K562 (cell line): ENCODE data around the gene MAD1L1. TPM values are rescaled to one million over a fixed set of nuclear protein-coding genes. Genes with fewer than 3 reads are reported as not detected.
A peak's percentile ranks its signal among the peaks of the same experiment; 100 is the strongest.

Experiments
- BCL6 ChIP-seq: fragments of 250-450 bp; sonication (Bioruptor Pico); IDR thresholded peaks from 2 replicates; pipeline ENCODE4 v1.4.0; 2020
- CREBBP ChIP-seq: IDR thresholded peaks from one replicate; pipeline ENCODE4 v1.6.1; 2012; ENCODE audit warnings: low read depth, mild to moderate bottlenecking, control low read depth, inconsistent platforms, low read length
- ESRRA ChIP-seq: fragments of 450-650 bp; IDR thresholded peaks from 2 replicates; pipeline ENCODE4 v1.6.1; 2014; ENCODE audit warnings: low read depth, mild to moderate bottlenecking, moderate library complexity, borderline replicate concordance
- GATAD2A ChIP-seq: fragments of 450-650 bp; IDR thresholded peaks from 2 replicates; pipeline ENCODE4 v1.6.1; 2017
- GTF2F1 ChIP-seq: IDR thresholded peaks from 2 replicates; pipeline ENCODE4 v1.6.1; 2011; ENCODE audit warnings: low read depth, low read length, improper control_type of control experiment
- HCFC1 ChIP-seq: IDR thresholded peaks from 2 replicates; pipeline ENCODE4 v1.6.1; 2012; ENCODE audit warnings: low read depth, low read length, improper control_type of control experiment
- HDGF ChIP-seq: fragments of 450-650 bp; IDR thresholded peaks from 2 replicates; pipeline ENCODE4 v1.6.1; 2016
- HNRNPL ChIP-seq: fragments of 200-400 bp; formaldehyde crosslinking; IDR thresholded peaks from 2 replicates; pipeline ENCODE4 v1.6.1; 2017; ENCODE audit warnings: low read depth, mild to moderate bottlenecking, low read length
- MED1 ChIP-seq: sonication (generic); formaldehyde crosslinking; IDR thresholded peaks from 2 replicates; pipeline ENCODE4 v1.8.1; 2023; ENCODE audit warnings: missing genetic modification reagents, borderline replicate concordance
- NELFE ChIP-seq: IDR thresholded peaks from 2 replicates; pipeline ENCODE4 v1.6.1; 2011; ENCODE audit warnings: mild to moderate bottlenecking; ENCODE audit not compliant: insufficient read depth, insufficient read length
- PHTF2 ChIP-seq: fragments of 250-450 bp; sonication (Bioruptor Pico); IDR thresholded peaks from 2 replicates; pipeline ENCODE4 v1.5.0; 2021; ENCODE audit warnings: mild to moderate bottlenecking
- POLR2B ChIP-seq: fragments of 450-650 bp; IDR thresholded peaks from 2 replicates; pipeline ENCODE4 v1.6.1; 2018; ENCODE audit warnings: low read depth; ENCODE audit not compliant: partially characterized antibody
- POU5F1 ChIP-seq: fragments of 150-350 bp; IDR thresholded peaks from 2 replicates; pipeline ENCODE4 v1.6.1; 2014; ENCODE audit warnings: borderline replicate concordance, low read length, low read depth, mild to moderate bottlenecking; ENCODE audit not compliant: partially characterized antibody
- RFX7 ChIP-seq: fragments of 250-450 bp; sonication (Bioruptor Pico); IDR thresholded peaks from 2 replicates; pipeline ENCODE4 v1.5.1; 2021; ENCODE audit warnings: mild to moderate bottlenecking
- SRSF3 ChIP-seq: fragments of 200-400 bp; formaldehyde crosslinking; IDR thresholded peaks from 2 replicates; pipeline ENCODE4 v1.6.1; 2016; ENCODE audit warnings: mild to moderate bottlenecking, low read length, moderate library complexity; ENCODE audit not compliant: insufficient read depth
- polyA plus RNA-seq, 8 experiments: library from polyadenylated mRNA; depleted of rRNA in 4 of 8; stranded (reverse) in 5 of 8; unstranded in 3 of 8; fragments of >200 nt; fragmentation: Nextera tagmentation in 2 of 8; fragmentation: Illumina TruSeq in 1 of 8; extraction: Ambion mirVana in 2 of 8; extraction: Trizol in 1 of 8; gene quantifications; 2 replicates each; pipeline versions ENCODE4 v1.2.1 to v1.2.3, GENCODE V29; 2011 to 2014; ENCODE audit warnings: inconsistent platforms in 1 of 8, missing spikeins in 1 of 8
- total RNA-seq, 7 experiments: library from RNA; depleted of rRNA in 6 of 7; stranded (reverse); fragments of >200 nt in 6 of 7; fragmentation: Illumina TruSeq in 2 of 7; extraction: Trizol in 2 of 7; gene quantifications; 2 replicates each; pipeline versions ENCODE4 v1.2.1 to v1.2.3, GENCODE V29; 2011 to 2021; ENCODE audit warnings: low replicate concordance in 1 of 7
- TF ChIP-seq, protein P1 (sequence below): fragments of 250-450 bp; sonication (Bioruptor Pico); IDR thresholded peaks from 2 replicates; pipeline ENCODE4 v1.9.0; 2021; ENCODE audit warnings: mild to moderate bottlenecking
- TF ChIP-seq, protein P2 (sequence below): sonication (generic); formaldehyde crosslinking; IDR thresholded peaks from 2 replicates; pipeline ENCODE4 v1.8.0; 2022; ENCODE audit warnings: missing genetic modification reagents, mild to moderate bottlenecking, borderline replicate concordance
- TF ChIP-seq, protein P3 (sequence below): fragments of 450-650 bp; IDR thresholded peaks from 2 replicates; pipeline ENCODE4 v1.7.0; 2016; ENCODE audit warnings: borderline replicate concordance
- TF ChIP-seq, protein P4 (sequence below), 2 experiments: fragments of 450-650 bp in 1 of 2; IDR thresholded peaks; 2 replicates each; pipeline ENCODE4 v1.6.1; 2011 to 2017; ENCODE audit warnings: low read depth in 2 of 2, antibody characterized with exemption in 1 of 2, borderline replicate concordance in 1 of 2, low read length in 1 of 2, mild to moderate bottlenecking in 1 of 2, mixed read lengths in 1 of 2; ENCODE audit not compliant: control insufficient read depth in 1 of 2
- TF ChIP-seq, protein P5 (sequence below): sonication (generic); formaldehyde crosslinking; IDR thresholded peaks from 2 replicates; pipeline ENCODE4 v1.8.1; 2023; ENCODE audit warnings: mild to moderate bottlenecking, missing genetic modification reagents, moderate library complexity

The MAD1L1 gene
- total and polyA plus RNA-seq, 9 of the 15 experiments (the other 6 are each of a cell fraction or from before 2014, with no cell fraction given), result 1.7 to 89.7 (median 18.0) TPM

DNA sequence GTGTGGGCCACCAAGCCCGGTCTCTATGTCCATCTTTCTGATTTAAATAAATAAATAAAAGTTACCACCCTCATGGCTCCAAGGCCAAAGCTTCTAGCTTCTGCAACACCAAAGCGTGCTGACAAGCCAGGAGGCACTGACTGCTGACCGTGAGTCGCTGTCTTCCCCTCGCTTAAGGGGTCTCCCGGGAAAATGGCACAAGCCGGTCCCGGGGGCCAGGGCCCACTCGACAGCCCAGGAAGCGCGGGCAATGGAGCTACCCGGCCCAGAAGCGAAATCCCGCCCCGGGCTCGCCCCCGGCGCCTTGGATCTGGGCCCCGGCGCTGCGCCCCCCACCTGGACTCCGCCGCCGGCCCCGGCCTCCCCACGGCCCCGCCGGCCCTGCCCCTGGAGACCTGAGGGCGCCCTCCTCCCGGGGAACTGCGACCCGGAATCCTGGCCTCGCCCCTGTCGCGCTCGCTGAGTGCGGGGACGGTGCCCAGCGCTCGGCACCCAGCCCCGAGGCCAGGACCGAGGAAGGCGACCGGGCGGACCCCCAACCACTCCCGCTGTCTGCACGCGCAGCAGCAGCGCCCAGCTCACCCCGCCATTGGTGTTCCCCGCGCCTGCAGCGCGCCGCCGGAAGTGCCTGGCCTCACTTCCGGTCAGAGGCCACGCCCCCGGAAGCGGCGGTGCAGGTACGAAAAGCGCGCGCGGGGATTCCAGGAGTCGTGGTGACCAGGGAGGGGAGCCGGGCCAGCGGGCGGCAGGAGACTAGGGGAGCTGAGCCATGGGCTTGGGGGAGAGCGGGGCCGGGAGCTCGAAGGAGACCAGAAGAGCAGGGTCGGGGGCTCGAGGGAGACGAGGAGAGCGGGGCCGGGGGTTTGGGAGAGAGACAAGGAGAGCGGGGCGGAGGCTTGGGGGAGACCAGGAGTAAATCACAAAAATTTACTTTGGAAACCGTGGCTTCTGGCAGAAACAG, 9.1 kb upstream of the MAD1L1 start, which contains the start of the genes MRM2 and NUDT1 (continued):
- TF ChIP-seq HNRNPL (no peak), MED1 (no peak), BCL6 (CRISPR knock-in tag) (no peak), HCFC1 (peak; percentile 73), SRSF3 (no peak), PHTF2 (CRISPR knock-in tag) (no peak), RFX7 (CRISPR knock-in tag) (no peak), GATAD2A (no peak), NELFE (no peak), GTF2F1 (no peak), ESRRA (peak; percentile 41; the same call in 1 of the 2 replicates), POLR2B (peak; percentile 89), POU5F1 (no peak), CREBBP (no peak), HDGF (no peak)
- TF ChIP-seq, protein P1, sequence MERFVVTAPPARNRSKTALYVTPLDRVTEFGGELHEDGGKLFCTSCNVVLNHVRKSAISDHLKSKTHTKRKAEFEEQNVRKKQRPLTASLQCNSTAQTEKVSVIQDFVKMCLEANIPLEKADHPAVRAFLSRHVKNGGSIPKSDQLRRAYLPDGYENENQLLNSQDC, result no peak
- TF ChIP-seq, protein P2, sequence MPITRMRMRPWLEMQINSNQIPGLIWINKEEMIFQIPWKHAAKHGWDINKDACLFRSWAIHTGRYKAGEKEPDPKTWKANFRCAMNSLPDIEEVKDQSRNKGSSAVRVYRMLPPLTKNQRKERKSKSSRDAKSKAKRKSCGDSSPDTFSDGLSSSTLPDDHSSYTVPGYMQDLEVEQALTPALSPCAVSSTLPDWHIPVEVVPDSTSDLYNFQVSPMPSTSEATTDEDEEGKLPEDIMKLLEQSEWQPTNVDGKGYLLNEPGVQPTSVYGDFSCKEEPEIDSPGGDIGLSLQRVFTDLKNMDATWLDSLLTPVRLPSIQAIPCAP (CRISPR knock-in tag), result no peak
- TF ChIP-seq, protein P3, sequence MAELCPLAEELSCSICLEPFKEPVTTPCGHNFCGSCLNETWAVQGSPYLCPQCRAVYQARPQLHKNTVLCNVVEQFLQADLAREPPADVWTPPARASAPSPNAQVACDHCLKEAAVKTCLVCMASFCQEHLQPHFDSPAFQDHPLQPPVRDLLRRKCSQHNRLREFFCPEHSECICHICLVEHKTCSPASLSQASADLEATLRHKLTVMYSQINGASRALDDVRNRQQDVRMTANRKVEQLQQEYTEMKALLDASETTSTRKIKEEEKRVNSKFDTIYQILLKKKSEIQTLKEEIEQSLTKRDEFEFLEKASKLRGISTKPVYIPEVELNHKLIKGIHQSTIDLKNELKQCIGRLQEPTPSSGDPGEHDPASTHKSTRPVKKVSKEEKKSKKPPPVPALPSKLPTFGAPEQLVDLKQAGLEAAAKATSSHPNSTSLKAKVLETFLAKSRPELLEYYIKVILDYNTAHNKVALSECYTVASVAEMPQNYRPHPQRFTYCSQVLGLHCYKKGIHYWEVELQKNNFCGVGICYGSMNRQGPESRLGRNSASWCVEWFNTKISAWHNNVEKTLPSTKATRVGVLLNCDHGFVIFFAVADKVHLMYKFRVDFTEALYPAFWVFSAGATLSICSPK, result no peak
- TF ChIP-seq, protein P4, sequence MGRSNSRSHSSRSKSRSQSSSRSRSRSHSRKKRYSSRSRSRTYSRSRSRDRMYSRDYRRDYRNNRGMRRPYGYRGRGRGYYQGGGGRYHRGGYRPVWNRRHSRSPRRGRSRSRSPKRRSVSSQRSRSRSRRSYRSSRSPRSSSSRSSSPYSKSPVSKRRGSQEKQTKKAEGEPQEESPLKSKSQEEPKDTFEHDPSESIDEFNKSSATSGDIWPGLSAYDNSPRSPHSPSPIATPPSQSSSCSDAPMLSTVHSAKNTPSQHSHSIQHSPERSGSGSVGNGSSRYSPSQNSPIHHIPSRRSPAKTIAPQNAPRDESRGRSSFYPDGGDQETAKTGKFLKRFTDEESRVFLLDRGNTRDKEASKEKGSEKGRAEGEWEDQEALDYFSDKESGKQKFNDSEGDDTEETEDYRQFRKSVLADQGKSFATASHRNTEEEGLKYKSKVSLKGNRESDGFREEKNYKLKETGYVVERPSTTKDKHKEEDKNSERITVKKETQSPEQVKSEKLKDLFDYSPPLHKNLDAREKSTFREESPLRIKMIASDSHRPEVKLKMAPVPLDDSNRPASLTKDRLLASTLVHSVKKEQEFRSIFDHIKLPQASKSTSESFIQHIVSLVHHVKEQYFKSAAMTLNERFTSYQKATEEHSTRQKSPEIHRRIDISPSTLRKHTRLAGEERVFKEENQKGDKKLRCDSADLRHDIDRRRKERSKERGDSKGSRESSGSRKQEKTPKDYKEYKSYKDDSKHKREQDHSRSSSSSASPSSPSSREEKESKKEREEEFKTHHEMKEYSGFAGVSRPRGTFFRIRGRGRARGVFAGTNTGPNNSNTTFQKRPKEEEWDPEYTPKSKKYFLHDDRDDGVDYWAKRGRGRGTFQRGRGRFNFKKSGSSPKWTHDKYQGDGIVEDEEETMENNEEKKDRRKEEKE (IDR thresholded peaks at IDR 0.05; ENCODE audit: borderline replicate concordance in 1 of 2, control insufficient read depth in 1 of 2, low read depth in 2 of 2, low read length in 1 of 2), result no peak
- TF ChIP-seq, protein P5, sequence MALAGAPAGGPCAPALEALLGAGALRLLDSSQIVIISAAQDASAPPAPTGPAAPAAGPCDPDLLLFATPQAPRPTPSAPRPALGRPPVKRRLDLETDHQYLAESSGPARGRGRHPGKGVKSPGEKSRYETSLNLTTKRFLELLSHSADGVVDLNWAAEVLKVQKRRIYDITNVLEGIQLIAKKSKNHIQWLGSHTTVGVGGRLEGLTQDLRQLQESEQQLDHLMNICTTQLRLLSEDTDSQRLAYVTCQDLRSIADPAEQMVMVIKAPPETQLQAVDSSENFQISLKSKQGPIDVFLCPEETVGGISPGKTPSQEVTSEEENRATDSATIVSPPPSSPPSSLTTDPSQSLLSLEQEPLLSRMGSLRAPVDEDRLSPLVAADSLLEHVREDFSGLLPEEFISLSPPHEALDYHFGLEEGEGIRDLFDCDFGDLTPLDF (CRISPR knock-in tag), result peak; percentile 88
